GM12891 (cell line): ENCODE results near the gene DRAM1.

Experiments
- POLR2A ChIP-seq: IDR thresholded peaks from 2 replicates; pipeline ENCODE4 v1.6.1; 2011; ENCODE audit warnings: low read depth, low read length, control low read depth
- POLR2AphosphoS5 ChIP-seq: IDR thresholded peaks from 2 replicates; pipeline ENCODE4 v1.6.1; 2011; ENCODE audit warnings: low read depth, low read length, control low read depth

GRCh38 chr12:101881228-101881627, 3.8 kb downstream of the DRAM1 start:
- TF ChIP-seq POLR2A (no peak), POLR2AphosphoS5 (no peak)
